ENCODE measurements around the gene AP3S1.

GRCh38 chr5:115954144-115954543 lies 112.4 kb downstream of the AP3S1 start:
- TF ChIP-seq SMAD3 (CRISPR knock-in tag; IDR thresholded peaks at IDR 0.05; ENCODE audit: borderline replicate concordance) (no peak), MLX (CRISPR knock-in tag; IDR thresholded peaks at IDR 0.05) (no peak), CTCF (IDR thresholded peaks at IDR 0.05) (no peak), E2F4 (CRISPR knock-in tag; IDR thresholded peaks at IDR 0.05; ENCODE audit: borderline replicate concordance, low read depth) (no peak), JUN (CRISPR knock-in tag; IDR thresholded peaks at IDR 0.05) (no peak), KAT7 (CRISPR knock-in tag; IDR thresholded peaks at IDR 0.05; ENCODE audit: borderline replicate concordance) (no peak)

Measured in WTC11 (cell line).